Aorta (tissue), 5 donors: ENCODE results near the gene CRTC1. TPM values are rescaled to one million over a fixed set of nuclear protein-coding genes. Genes with fewer than 3 reads are reported as not detected.

Experiments used
- ATAC-seq: fragments of 200-7000 bp; cut with Tn5 transposase; one replicate; pipeline ENCODE4 v1.9.1; 2022; ENCODE audit warnings: moderate library complexity; ENCODE audit not compliant: low FRiP score
- DNase-seq, 2 donors: peaks; one replicate each; pipeline ENCODE4 v3.0.0-alpha.2; 2020
- H3K27ac ChIP-seq, 2 donors: one replicate each; pipeline ENCODE4 v1.5.1; 2013; ENCODE audit warnings: low read length in 2 of 2, mild to moderate bottlenecking in 2 of 2, moderate library complexity in 2 of 2, control low read depth in 1 of 2, inconsistent platforms in 1 of 2, low read depth in 1 of 2
- H3K27me3 ChIP-seq, 2 donors: one replicate each; pipeline ENCODE4 v1.6.1; 2013; ENCODE audit warnings: control low read depth in 1 of 2, low read length in 1 of 2, mild to moderate bottlenecking in 1 of 2, moderate library complexity in 1 of 2; ENCODE audit not compliant: insufficient read depth in 2 of 2, control insufficient read depth in 1 of 2
- H3K36me3 ChIP-seq, 2 donors: one replicate each; pipeline ENCODE4 v1.6.1; 2013; ENCODE audit warnings: control low read depth in 1 of 2, low read length in 1 of 2, mild to moderate bottlenecking in 1 of 2; ENCODE audit not compliant: insufficient read depth in 2 of 2, control insufficient read depth in 1 of 2
- H3K4me1 ChIP-seq, 2 donors: one replicate each; pipeline ENCODE4 v1.6.1; 2013; ENCODE audit warnings: low read length in 2 of 2, control low read depth in 1 of 2, mild to moderate bottlenecking in 1 of 2, moderate library complexity in 1 of 2; ENCODE audit not compliant: insufficient read depth in 2 of 2, control insufficient read depth in 1 of 2
- H3K4me3 ChIP-seq, 2 donors: one replicate each; pipeline ENCODE4 v1.5.1; 2013; ENCODE audit warnings: low read length in 2 of 2, control low read depth in 1 of 2, mild to moderate bottlenecking in 1 of 2
- H3K9me3 ChIP-seq: one replicate; pipeline ENCODE4 v1.6.1; 2013; ENCODE audit warnings: mild to moderate bottlenecking, low read length; ENCODE audit not compliant: control insufficient read depth
- WGBS, 2 donors: extraction: QIAGEN DNeasy Blood & Tissue Kit; methylation state at CpG; one replicate each; pipeline ENCODE4 v1.1.7; 2013; 5-methylcytosine and 5-hydroxymethylcytosine counted together
- intact Hi-C, 2 donors: fragments of 100-400 bp; cut with DNase I; formaldehyde crosslinking; loops; one replicate each; pipeline versions ENCODE4 v1.14.2 to v1.15.0; 2022
- polyA plus RNA-seq, 2 donors: library from polyadenylated mRNA; stranded (reverse); fragments of 200-250 nt; gene quantifications; one replicate each; pipeline ENCODE4 v1.2.3, GENCODE V29; 2013
- total RNA-seq, 2 donors: library from RNA; stranded (reverse); fragmentation: NEBNext Ultra II Directional; extraction: Animal tissue kit (Norgen Biotek cat#: 25700); gene quantifications; one replicate each; pipeline ENCODE4 v1.2.1, GENCODE V29; 2021
- donor health status: healthy with polysubstance abuse.
- donor health status: Bipolar disorder and iron deficiency.
- donor health status: DM: no; HTN: no; CAD: no.
- donor health status: DM: no; HTN: no; CAD: no.
- donor health status: DM: yes; HTN: yes; CAD: no.

CRTC1 gene
- total and polyA plus RNA-seq, 4 donors, result 3.6 to 16.5 (median 10.7) TPM

DNA sequence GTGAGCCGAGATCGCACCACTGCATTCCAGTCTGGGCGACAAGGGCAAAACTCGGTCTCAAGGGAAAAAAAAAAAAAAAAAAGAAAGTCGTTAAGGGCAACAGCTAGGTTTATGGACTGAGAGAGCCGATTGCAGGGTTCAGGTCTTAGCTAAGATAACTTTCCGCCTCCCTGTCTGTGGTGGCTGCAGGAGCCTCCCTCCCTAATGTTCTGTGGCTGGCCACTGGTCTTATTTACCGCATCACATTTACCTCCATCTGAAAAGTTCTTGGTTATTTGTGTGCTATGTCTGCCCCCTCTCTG is 722 bp upstream of the CRTC1 start:
- WGBS, 2 donors, result 17 to 32% methylated on average over 8 of the region's 8 CpGs
- intact Hi-C loops, result loop anchor here in 1 of 2 donors (5.0 to 10.0 kb wide), 3 partner anchors 45 to 162 kb away; partner anchors contain the start of gene KLHL26
- Histone ChIP-seq H3K4me3 (peak overlapping the region in 1 of 2 donors; percentile 18), H3K4me1 (no peaks in the 10 kb centered on the region), H3K27ac (no peak overlapping the region), H3K9me3 (no peaks in the 10 kb centered on the region), H3K36me3 (no peaks in the 10 kb centered on the region), H3K27me3 (no peaks in the 10 kb centered on the region)
- no peak for DNase-seq
- ATAC-seq, result peak; percentile 5

DNA sequence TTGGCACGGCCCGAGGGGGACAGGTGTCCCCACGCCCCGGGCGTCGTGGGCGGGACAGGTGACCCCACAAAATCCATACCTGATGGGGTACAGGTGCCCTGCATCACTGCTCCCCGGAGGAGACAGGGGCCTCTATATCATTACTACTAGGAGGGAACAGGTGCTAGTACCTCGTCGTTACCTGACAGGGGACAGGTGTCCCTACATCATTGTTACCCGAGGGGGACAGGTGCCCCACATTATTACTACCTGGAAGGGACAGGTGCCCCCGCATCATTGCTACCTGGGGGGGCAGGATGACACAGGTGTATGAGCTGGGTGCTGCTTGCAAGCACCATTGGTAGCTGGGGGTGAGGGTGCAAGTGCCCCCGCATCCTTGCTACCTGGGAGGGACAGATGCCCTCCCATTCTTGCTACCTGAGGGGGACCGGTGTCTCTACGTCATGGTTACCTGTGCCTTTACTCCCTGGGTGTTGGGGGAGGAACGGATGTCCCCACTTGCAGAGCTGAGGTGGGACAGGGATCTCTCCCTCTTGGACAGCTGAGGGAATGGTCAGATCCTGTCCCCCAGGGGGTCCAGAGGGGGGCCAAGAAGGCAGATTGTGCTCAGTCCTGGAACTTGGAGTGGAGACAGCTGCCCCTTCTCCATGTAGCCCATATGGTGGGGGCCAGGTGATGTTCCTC is 620 bp downstream of the CRTC1 start:
- WGBS, 2 donors, result 16 to 19% methylated on average over 16 of the region's 16 CpGs
- H3K4me3 ChIP-seq, result peak overlapping the region; percentile 43 to 46
- no peak for DNase-seq
- no peaks in the 10 kb centered on the region for H3K36me3 ChIP-seq
- H3K27ac ChIP-seq, result no peak overlapping the region
- H3K27me3 ChIP-seq, result no peaks in the 10 kb centered on the region
- intact Hi-C loops, result loop anchor here (2.0 to 10.0 kb wide), 4 partner anchors 31 to 161 kb away; partner anchors contain the start of gene KLHL26 (in 1 of the 2)
- no peaks in the 10 kb centered on the region for H3K9me3 ChIP-seq
- no peaks in the 10 kb centered on the region for H3K4me1 ChIP-seq
- no peak for ATAC-seq

DNA sequence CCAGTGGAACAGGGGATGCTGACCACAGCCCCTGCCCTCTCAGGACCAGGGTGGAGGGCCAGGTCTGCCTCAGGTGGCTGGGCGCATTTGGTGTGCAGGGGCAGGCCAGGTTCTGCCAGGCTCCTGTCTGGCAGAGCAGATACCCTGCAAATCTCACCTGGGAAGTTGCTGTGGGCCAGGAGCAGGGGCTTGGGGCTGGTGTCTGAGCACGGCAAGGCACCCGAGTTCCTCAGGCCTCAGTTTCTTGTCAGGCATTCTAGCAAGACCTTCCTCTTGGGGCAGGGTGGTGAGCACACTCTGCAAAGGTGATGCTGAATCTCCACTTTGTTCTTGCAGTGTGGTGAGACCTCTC is 1.1 kb downstream of the CRTC1 start:
- H3K4me1 ChIP-seq, result no peaks in the 10 kb centered on the region
- DNase-seq (no peak), ATAC-seq (no peak)
- no peaks in the 10 kb centered on the region for H3K36me3 ChIP-seq
- no peak overlapping the region for H3K27ac ChIP-seq
- intact Hi-C loops, result loop anchor here (2.0 to 10.0 kb wide), 4 partner anchors 30 to 160 kb away; partner anchors contain the start of gene KLHL26 (in 1 of the 2)
- H3K4me3 ChIP-seq, result no peak overlapping the region
- WGBS, 2 donors, result 91 to 96% methylated on average over 3 of the region's 3 CpGs
- no peaks in the 10 kb centered on the region for H3K9me3 ChIP-seq
- H3K27me3 ChIP-seq, result no peaks in the 10 kb centered on the region

DNA sequence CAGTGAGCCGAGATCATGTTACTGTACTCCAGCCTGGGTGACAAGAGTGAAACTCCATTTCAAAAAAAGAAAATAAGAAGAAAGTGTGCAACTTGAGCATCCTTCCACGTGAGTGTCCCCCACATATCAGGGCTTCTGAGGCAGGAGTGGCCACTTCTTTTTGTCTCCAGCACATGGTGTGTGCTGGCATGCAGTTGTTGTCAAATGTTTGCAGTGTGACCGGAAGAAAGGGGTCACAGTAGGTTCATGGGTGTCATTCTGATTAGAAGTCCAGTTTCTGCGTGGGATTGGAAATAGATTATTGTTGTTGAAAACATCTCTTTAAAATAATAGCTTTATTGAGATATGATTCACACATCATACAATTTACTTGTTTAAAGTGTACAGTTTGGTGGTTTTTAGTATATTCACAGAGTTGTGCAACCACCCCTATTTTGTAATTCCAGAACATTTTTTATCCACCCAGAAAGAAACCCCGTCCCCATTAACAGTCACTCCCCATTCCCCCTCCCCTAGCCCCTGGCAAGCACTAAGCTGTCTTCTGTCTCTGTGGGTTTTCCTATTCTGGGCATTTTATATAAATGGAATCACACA is 2.2 kb downstream of the CRTC1 start:
- no peaks in the 10 kb centered on the region for H3K36me3 ChIP-seq
- 79 to 81% methylated on average over 5 of the region's 5 CpGs for WGBS, 2 donors
- no peak overlapping the region for H3K4me3 ChIP-seq
- no peaks in the 10 kb centered on the region for H3K4me1 ChIP-seq
- intact Hi-C loops, result loop anchor here (2.0 to 10.0 kb wide), 2 partner anchors 29 to 159 kb away; no protein-coding TSS in a partner anchor
- no peaks in the 10 kb centered on the region for H3K27me3 ChIP-seq
- no peaks in the 10 kb centered on the region for H3K9me3 ChIP-seq
- DNase-seq (no peak), ATAC-seq (no peak)
- H3K27ac ChIP-seq, result no peak overlapping the region

DNA sequence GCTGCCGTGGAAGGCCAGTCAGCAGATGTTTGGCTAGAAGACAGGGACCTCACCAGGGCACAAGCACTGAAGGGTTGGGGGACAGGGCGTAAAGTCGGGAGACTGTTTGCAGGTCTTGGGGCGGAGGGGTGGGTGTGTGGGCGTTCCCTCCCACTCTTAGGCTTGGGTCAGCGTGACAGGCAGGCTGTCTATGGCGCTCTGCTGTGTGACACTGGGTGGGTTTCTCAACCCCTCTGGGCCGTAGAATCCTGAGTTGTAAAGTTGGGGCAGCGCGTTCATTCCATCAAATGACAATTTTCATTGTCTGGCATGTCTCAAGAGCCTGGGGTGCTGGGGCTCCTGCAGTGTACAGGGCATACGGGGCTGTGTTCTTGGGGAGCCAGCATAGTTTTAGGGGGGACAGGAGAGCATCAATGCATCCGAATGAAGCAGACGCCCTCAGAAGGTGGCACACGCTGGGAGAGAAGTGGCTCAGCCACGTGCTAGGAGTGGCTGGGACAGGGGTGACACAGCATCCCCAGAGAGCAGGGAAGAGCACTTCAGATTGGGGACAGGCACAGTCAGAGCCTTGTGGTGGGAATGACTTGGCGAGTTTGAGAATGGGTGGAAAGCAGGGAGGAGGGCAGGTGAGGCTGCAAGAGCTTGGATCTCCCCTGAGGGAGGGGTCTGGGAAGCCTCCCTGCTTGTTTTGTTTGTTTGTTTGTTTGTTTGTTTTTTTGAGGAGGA is 4.4 kb downstream of the CRTC1 start:
- Histone ChIP-seq H3K4me3 (no peak overlapping the region), H3K27me3 (no peaks in the 10 kb centered on the region), H3K36me3 (no peaks in the 10 kb centered on the region), H3K27ac (no peak overlapping the region), H3K9me3 (no peaks in the 10 kb centered on the region), H3K4me1 (no peaks in the 10 kb centered on the region)
- ATAC-seq, result no peak
- 94 to 98% methylated on average over 16 of the region's 16 CpGs for WGBS, 2 donors
- no peak for DNase-seq
- intact Hi-C loops, result loop anchor here in 1 of 2 donors (10.0 kb wide), 1 partner anchor 157 kb away; no protein-coding TSS in a partner anchor

DNA sequence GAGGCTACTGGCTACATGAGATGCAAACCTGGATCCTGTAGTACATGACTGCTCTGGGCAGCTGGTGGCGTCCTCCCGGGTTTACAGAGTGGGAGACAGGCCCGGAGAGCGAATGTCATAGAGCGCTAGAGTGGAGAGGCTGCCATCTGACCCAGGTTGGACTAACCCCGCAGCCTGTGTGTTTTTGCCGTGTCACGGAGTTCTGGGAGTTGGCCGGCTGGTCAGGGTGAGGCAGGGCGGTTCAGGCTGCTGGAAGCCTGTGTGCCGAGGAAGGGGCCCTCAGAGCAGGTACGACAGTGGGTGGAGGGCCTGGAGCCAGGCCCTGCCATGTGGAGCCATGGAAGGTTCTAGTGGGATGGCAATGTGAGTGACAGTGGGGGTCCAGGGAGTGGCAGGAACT is 12.5 kb downstream of the CRTC1 start:
- WGBS, 2 donors, result 91 to 96% methylated on average over 12 of the region's 12 CpGs
- DNase-seq (no peak), ATAC-seq (no peak)
- intact Hi-C loops, result no loop called here
- Histone ChIP-seq H3K36me3 (no peaks in the 10 kb centered on the region), H3K27ac (no peak overlapping the region), H3K27me3 (no peaks in the 10 kb centered on the region), H3K4me3 (no peak overlapping the region), H3K9me3 (no peaks in the 10 kb centered on the region), H3K4me1 (no peaks in the 10 kb centered on the region)

DNA sequence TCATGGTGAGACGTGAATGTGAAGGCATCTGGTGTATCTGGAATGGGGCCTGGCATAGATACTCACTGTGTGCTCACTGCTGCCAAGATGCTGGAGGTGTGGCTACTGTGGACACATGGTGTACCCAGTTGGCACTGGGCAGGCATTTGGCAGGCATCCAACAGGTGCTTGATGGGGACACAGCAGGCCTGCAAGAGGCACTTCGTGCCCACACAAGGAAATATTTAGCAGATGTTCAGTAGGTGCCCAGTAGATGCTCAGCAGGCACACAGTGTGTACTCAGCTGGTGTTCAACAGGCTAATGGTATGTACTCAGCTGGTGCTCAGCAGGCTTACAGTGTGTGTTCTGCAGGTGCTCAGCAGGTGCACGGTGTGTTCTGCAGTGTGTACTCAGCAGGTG is 14.2 kb downstream of the CRTC1 start:
- Histone ChIP-seq H3K27ac (no peak overlapping the region), H3K4me3 (no peak overlapping the region), H3K27me3 (no peaks in the 10 kb centered on the region), H3K4me1 (no peaks in the 10 kb centered on the region), H3K36me3 (no peaks in the 10 kb centered on the region), H3K9me3 (no peaks in the 10 kb centered on the region)
- no peak for DNase-seq
- WGBS, 2 donors, result 73 to 80% methylated on average over 3 of the region's 3 CpGs
- ATAC-seq, result no peak
- intact Hi-C loops, result no loop called here

DNA sequence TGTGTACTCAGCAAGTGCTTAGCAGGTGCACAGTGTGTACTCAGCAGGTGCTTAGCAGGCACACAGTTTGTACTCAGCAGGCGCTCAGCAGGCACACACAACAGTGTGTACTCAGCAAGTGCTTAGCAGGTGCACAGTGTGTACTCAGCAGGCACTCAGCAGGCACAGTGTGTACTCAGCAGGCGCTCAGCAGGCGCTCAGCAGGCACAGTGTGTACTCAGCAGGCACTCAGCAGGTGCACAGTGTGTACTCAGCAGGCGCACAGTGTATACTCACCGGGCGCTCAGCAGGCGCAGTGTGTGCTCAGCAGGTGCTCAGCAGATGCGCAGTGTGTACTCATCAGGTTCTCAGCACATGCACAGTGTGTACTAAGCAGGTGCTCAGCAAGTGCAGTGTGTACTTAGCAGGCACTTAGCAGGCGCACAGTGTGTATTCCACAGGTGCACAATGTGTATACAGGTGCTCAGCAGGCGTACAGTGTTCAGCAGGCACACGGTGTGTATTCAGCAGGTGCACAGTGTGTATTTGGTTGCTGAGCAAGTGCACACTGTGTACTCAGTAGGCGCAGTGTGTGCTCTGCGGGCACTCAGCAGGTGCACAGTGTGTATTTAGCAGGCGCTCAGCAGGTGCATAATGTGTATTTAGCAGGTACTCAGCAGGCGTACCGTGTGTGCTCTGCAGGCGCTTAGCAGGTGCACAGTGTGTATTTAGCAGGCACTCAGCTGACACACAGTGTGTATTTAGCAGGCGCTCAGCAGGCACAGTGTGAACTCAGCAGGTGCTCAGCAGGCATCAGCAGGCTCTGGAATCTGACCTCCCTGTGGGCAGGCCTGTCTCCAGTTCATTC is 15.1 kb downstream of the CRTC1 start:
- WGBS, 2 donors, result 94 to 95% methylated on average over 18 of the region's 18 CpGs
- H3K27ac ChIP-seq, result no peak overlapping the region
- H3K4me3 ChIP-seq, result no peak overlapping the region
- no peaks in the 10 kb centered on the region for H3K27me3 ChIP-seq
- intact Hi-C loops, result no loop called here
- no peaks in the 10 kb centered on the region for H3K4me1 ChIP-seq
- no peaks in the 10 kb centered on the region for H3K9me3 ChIP-seq
- no peak for ATAC-seq
- no peak for DNase-seq
- H3K36me3 ChIP-seq, result no peaks in the 10 kb centered on the region
